ENCODE data around the gene HOXB6. TPM values are rescaled to one million over a fixed set of nuclear protein-coding genes. Genes with fewer than 3 reads are reported as not detected.

The HOXB6 gene
- total RNA-seq, 1 donor from 2014 or later: not detected

GRCh38 chr17:48546924-48547807, 57.6 kb downstream of the HOXB6 start:
- no peak overlapping the region for H3K27ac Mint-ChIP-seq (ENCODE audit: unreplicated experiment)
- H3K4me1 Mint-ChIP-seq (ENCODE audit: unreplicated experiment): peaks cover 11% of the 10 kb centered on the region
- H3K4me3 Mint-ChIP-seq (ENCODE audit: unreplicated experiment): no peak overlapping the region

GRCh38 chr17:48546137-48546923, 58.5 kb downstream of the HOXB6 start:
- no peak overlapping the region for H3K27ac Mint-ChIP-seq (ENCODE audit: unreplicated experiment)
- no peak overlapping the region for H3K4me3 Mint-ChIP-seq (ENCODE audit: unreplicated experiment)
- H3K9me3 Mint-ChIP-seq (ENCODE audit: unreplicated experiment): no peaks in the 10 kb centered on the region
- peaks cover 11% of the 10 kb centered on the region for H3K4me1 Mint-ChIP-seq (ENCODE audit: unreplicated experiment)
- DNase-seq (ENCODE audit: extremely low spot score, unreplicated experiment): no peak
- peaks cover 84% of the 10 kb centered on the region for H3K27me3 Mint-ChIP-seq (ENCODE audit: unreplicated experiment)
- TF ChIP-seq CTCF (IDR thresholded peaks at IDR 0.05): no peak
- H3K36me3 Mint-ChIP-seq (ENCODE audit: unreplicated experiment): no peaks in the 10 kb centered on the region

More at GRCh38 chr17:48546924-48547807, 57.6 kb downstream of the HOXB6 start:
- peaks cover 84% of the 10 kb centered on the region for H3K27me3 Mint-ChIP-seq (ENCODE audit: unreplicated experiment)
- H3K36me3 Mint-ChIP-seq (ENCODE audit: unreplicated experiment): no peaks in the 10 kb centered on the region
- H3K9me3 Mint-ChIP-seq (ENCODE audit: unreplicated experiment): no peaks in the 10 kb centered on the region
- no peak for TF ChIP-seq CTCF (IDR thresholded peaks at IDR 0.05)
- DNase-seq (ENCODE audit: extremely low spot score, unreplicated experiment): no peak

Small RNA genes within 50 kb of the gene (microRNA-seq; reads per million reads assigned to microRNA genes)
- gene MIR196A1 (ENCODE audit: unreplicated experiment): not detected

Other genes starting within 250 kb of the HOXB6 start
- gene SKAP1, start 174.8 kb downstream of the HOXB6 start, total RNA-seq: not detected in 2 replicates
- not detected in 2 replicates for gene HOXB1, start 74.0 kb downstream of the HOXB6 start, total RNA-seq
- gene HOXB2, start 59.9 kb downstream of the HOXB6 start, total RNA-seq: not detected in 2 replicates
- not detected in 2 replicates for gene HOXB4, start 26.6 kb downstream of the HOXB6 start, total RNA-seq
- 0.46 TPM in 1 of 2 replicates, not detected in the other for gene HOXB3, start 14.7 kb downstream of the HOXB6 start, total RNA-seq
- gene HOXB5, start 11.2 kb downstream of the HOXB6 start, total RNA-seq: not detected in 2 replicates
- gene HOXB7, start 6.0 kb upstream of the HOXB6 start, total RNA-seq: not detected in 2 replicates
- not detected in 2 replicates for gene HOXB8, start 10.3 kb upstream of the HOXB6 start, total RNA-seq
- not detected in 2 replicates for gene HOXB9, start 21.4 kb upstream of the HOXB6 start, total RNA-seq
- not detected in 2 replicates for gene PRAC1, start 117.5 kb upstream of the HOXB6 start, total RNA-seq
- not detected in 2 replicates for gene PRAC2, start 118.2 kb upstream of the HOXB6 start, total RNA-seq
- not detected in 2 replicates for gene HOXB13, start 123.8 kb upstream of the HOXB6 start, total RNA-seq
- gene TTLL6, start 212.2 kb upstream of the HOXB6 start, total RNA-seq: not detected in 2 replicates
- gene CALCOCO2, start 226.0 kb upstream of the HOXB6 start, total RNA-seq: 94.4 and 102 TPM in 2 replicates